HepG2 (cell line): ENCODE measurements around the gene MCF2L. TPM values are rescaled to one million over a fixed set of nuclear protein-coding genes. Genes with fewer than 3 reads are reported as not detected.

Experiments used
- IKZF5 ChIP-seq: IDR thresholded peaks from 2 replicates; pipeline ENCODE4 v1.6.1; 2018; ENCODE audit warnings: missing genetic modification reagents, mild to moderate bottlenecking, missing compliant biosample characterization
- MED13 ChIP-seq: sonication (generic); formaldehyde crosslinking; IDR thresholded peaks from 2 replicates; pipeline ENCODE4 v1.5.0; 2020; ENCODE audit warnings: missing genetic modification reagents
- MYC ChIP-seq: sonication (generic); formaldehyde crosslinking; IDR thresholded peaks from 2 replicates; pipeline ENCODE4 v1.9.0; 2021; ENCODE audit warnings: missing genetic modification reagents, borderline replicate concordance
- PPARG ChIP-seq: conservative IDR thresholded peaks from 2 replicates; pipeline ENCODE4 v1.6.1; 2016; ENCODE audit warnings: missing biosample characterization, missing genetic modification reagents
- RBFOX2 ChIP-seq: fragments of 200-400 bp; formaldehyde crosslinking; IDR thresholded peaks from 2 replicates; pipeline ENCODE4 v1.6.1; 2017; ENCODE audit warnings: low read depth, mild to moderate bottlenecking, low read length
- RBM22 ChIP-seq: fragments of 200-400 bp; formaldehyde crosslinking; optimal IDR thresholded peaks from 2 replicates; pipeline ENCODE3; 2017; ENCODE audit warnings: mild to moderate bottlenecking, low read length, moderate library complexity
- SOX5 ChIP-seq: IDR thresholded peaks from 2 replicates; pipeline ENCODE4 v1.6.1; 2016; ENCODE audit warnings: borderline replicate concordance
- SRSF1 ChIP-seq: fragments of 200-400 bp; formaldehyde crosslinking; optimal IDR thresholded peaks from 2 replicates; pipeline ENCODE3; 2017; ENCODE audit warnings: mild to moderate bottlenecking, low read depth, low read length, moderate library complexity
- ZFP37 ChIP-seq: sonication (generic); formaldehyde crosslinking; IDR thresholded peaks from 2 replicates; pipeline ENCODE4 v1.4.0; 2020; ENCODE audit warnings: missing genetic modification reagents, borderline replicate concordance
- ZNF142 ChIP-seq: sonication (generic); formaldehyde crosslinking; IDR thresholded peaks from 2 replicates; pipeline ENCODE4 v1.4.0; 2020; ENCODE audit warnings: missing genetic modification reagents
- ZNF180 ChIP-seq: sonication (generic); formaldehyde crosslinking; IDR thresholded peaks from 2 replicates; pipeline ENCODE4 v1.4.0; 2020; ENCODE audit warnings: low read depth, missing genetic modification reagents, borderline replicate concordance
- ZNF207 ChIP-seq: fragments of 450-650 bp; IDR thresholded peaks from 2 replicates; pipeline ENCODE4 v1.6.1; 2016; ENCODE audit warnings: antibody characterized with exemption, borderline replicate concordance
- ZNF235 ChIP-seq: sonication (generic); formaldehyde crosslinking; IDR thresholded peaks from 2 replicates; pipeline ENCODE4 v1.8.1; 2023; ENCODE audit warnings: mild to moderate bottlenecking, missing genetic modification reagents, borderline replicate concordance
- ZNF441 ChIP-seq: sonication (generic); formaldehyde crosslinking; IDR thresholded peaks from 2 replicates; pipeline ENCODE4 v1.7.0; 2021; ENCODE audit warnings: missing genetic modification reagents, borderline replicate concordance
- ZNF83 ChIP-seq: sonication (generic); formaldehyde crosslinking; IDR thresholded peaks from 2 replicates; pipeline ENCODE4 v1.4.0; 2020; ENCODE audit warnings: missing genetic modification reagents, mild to moderate bottlenecking, borderline replicate concordance
- polyA plus RNA-seq, 8 experiments: library from polyadenylated mRNA; depleted of rRNA in 3 of 8; stranded (reverse) in 7 of 8; unstranded in 1 of 8; fragments of >200 nt; fragmentation: Illumina TruSeq in 4 of 8; extraction: Trizol in 4 of 8; gene quantifications; 2 replicates each; pipeline versions ENCODE4 v1.2.1 to v1.2.3, GENCODE V29; 2011 to 2016; ENCODE audit warnings: low read depth in 4 of 8, missing spikeins in 1 of 8, mixed read lengths in 1 of 8; ENCODE audit not compliant: insufficient read depth in 1 of 8
- total RNA-seq, 5 experiments: library from RNA; depleted of rRNA; stranded (reverse); fragments of >200 nt; fragmentation: Illumina TruSeq; extraction: Trizol; gene quantifications; 2 replicates each; pipeline ENCODE4 v1.2.3, GENCODE V29; 2016; ENCODE audit warnings: low read depth in 1 of 5
- TF ChIP-seq, protein P1 (sequence below): sonication (generic); formaldehyde crosslinking; IDR thresholded peaks from 2 replicates; pipeline ENCODE4 v1.5.0; 2020; ENCODE audit warnings: missing genetic modification reagents
- TF ChIP-seq, protein P2 (sequence below): sonication (generic); formaldehyde crosslinking; IDR thresholded peaks from 2 replicates; pipeline ENCODE4 v1.4.0; 2020; ENCODE audit warnings: missing genetic modification reagents

Gene MCF2L
- total and polyA plus RNA-seq, 2 of the 13 experiments (the other 11 are each of a cell fraction or from before 2014, with no cell fraction given): 19.4 to 28.4 TPM

DNA sequence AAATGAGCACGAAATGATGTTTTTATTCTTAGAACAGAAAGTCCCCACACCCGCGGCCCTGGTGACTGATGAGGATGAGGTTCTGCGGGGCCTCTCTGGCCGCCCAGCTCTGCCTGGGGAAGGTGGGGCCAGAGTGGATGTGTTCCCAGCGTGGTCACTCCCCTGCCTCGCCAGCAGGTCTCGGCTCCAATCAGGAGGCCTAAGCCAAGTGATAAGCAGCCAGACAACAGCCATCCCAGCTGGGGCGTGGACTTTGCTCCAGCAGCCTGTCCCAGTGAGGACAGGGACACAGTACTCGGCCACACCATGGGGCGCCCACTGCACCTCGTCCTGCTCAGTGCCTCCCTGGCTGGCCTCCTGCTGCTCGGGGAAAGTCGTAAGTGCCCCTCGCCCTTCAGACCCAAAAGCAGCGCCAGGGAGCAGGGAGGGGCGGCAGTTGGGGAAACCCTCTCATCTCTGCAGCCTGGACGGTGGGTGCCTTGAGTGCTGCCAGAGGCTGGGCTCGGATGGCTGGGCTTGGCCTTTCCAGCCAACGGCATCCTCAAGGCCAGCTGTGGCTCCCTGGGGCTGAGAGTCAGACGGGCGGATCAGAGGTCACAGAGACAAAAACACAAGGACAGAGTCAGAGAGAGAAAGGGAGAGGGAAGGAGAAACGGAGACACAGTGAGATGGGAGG lies 153.7 kb downstream of the MCF2L start, which contains the start of gene F10 (continued):
- TF ChIP-seq MED13 (CRISPR knock-in tag): peak; percentile 72; the same call in 1 of the 2 replicates
- peak; percentile 83; the same call in 1 of the 2 replicates for TF ChIP-seq ZNF83
- TF ChIP-seq MYC (CRISPR knock-in tag): peak; percentile 93
- peak; percentile 48; the same call in 1 of the 2 replicates for TF ChIP-seq ZNF180 (CRISPR knock-in tag)
- TF ChIP-seq SOX5: peak; percentile 72; the same call in 1 of the 2 replicates
- TF ChIP-seq PPARG (CRISPR knock-in tag): no peak; the same call in 1 of the 2 replicates
- TF ChIP-seq ZFP37 (CRISPR knock-in tag): peak; percentile 88; the same call in 1 of the 2 replicates
- no peak for TF ChIP-seq ZNF235 (CRISPR knock-in tag)
- peak; percentile 93 for TF ChIP-seq RBFOX2
- TF ChIP-seq ZNF142 (CRISPR knock-in tag): no peak; the same call in none of the 2 replicates
- TF ChIP-seq IKZF5 (CRISPR knock-in tag): peak; percentile 87
- TF ChIP-seq RBM22: no peak
- TF ChIP-seq ZNF207: no peak
- TF ChIP-seq, protein P1, sequence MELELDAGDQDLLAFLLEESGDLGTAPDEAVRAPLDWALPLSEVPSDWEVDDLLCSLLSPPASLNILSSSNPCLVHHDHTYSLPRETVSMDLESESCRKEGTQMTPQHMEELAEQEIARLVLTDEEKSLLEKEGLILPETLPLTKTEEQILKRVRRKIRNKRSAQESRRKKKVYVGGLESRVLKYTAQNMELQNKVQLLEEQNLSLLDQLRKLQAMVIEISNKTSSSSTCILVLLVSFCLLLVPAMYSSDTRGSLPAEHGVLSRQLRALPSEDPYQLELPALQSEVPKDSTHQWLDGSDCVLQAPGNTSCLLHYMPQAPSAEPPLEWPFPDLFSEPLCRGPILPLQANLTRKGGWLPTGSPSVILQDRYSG (CRISPR knock-in tag): no peak
- peak; percentile 87 for TF ChIP-seq SRSF1
- TF ChIP-seq, protein P2, sequence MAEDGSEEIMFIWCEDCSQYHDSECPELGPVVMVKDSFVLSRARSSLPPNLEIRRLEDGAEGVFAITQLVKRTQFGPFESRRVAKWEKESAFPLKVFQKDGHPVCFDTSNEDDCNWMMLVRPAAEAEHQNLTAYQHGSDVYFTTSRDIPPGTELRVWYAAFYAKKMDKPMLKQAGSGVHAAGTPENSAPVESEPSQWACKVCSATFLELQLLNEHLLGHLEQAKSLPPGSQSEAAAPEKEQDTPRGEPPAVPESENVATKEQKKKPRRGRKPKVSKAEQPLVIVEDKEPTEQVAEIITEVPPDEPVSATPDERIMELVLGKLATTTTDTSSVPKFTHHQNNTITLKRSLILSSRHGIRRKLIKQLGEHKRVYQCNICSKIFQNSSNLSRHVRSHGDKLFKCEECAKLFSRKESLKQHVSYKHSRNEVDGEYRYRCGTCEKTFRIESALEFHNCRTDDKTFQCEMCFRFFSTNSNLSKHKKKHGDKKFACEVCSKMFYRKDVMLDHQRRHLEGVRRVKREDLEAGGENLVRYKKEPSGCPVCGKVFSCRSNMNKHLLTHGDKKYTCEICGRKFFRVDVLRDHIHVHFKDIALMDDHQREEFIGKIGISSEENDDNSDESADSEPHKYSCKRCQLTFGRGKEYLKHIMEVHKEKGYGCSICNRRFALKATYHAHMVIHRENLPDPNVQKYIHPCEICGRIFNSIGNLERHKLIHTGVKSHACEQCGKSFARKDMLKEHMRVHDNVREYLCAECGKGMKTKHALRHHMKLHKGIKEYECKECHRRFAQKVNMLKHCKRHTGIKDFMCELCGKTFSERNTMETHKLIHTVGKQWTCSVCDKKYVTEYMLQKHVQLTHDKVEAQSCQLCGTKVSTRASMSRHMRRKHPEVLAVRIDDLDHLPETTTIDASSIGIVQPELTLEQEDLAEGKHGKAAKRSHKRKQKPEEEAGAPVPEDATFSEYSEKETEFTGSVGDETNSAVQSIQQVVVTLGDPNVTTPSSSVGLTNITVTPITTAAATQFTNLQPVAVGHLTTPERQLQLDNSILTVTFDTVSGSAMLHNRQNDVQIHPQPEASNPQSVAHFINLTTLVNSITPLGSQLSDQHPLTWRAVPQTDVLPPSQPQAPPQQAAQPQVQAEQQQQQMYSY (CRISPR knock-in tag): no peak
- TF ChIP-seq ZNF441 (CRISPR knock-in tag): peak; percentile 73; the same call in 1 of the 2 replicates
